HG02678 (cell line): ENCODE results near the gene PDGFRA.
"Not testable (repeated sequence)": the region's sequence is repeated elsewhere in the genome, so short reads cannot be mapped to it uniquely, and the experiment has no call there.

Experiments used
- ATAC-seq: cut with Tn5 transposase; IDR thresholded peaks from one replicate; pipeline ENCODE4 v1.9.1; 2021; ENCODE audit warnings: mild to moderate bottlenecking, moderate library complexity; ENCODE audit not compliant: unreplicated experiment

The PDGFRA gene

DNA sequence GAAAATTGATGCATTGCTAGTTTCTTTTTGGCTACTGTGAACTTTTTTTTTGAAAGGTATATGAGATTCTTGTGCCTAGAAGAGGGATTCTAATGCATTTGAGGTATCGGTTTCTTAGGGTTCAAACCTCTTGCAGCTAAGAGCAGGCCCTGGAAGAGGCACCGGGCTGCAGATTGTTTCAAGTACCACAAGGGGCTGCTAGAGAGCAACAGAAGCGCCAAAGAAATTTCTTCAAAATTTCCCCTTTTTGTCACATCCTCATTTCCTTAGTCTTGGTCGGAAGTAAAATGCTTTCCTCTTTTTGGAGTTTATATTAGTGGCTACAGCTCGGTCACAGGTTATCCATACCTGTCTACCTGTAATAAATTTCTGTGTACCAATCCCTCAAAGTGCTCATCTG lies 89.8 kb downstream of the PDGFRA start:
- ATAC-seq, result peak; percentile 28

- ATAC-seq, result no peak
These were observed 92.0 kb downstream of the PDGFRA start for GRCh38 chr4:54320826-54321685.

DNA sequence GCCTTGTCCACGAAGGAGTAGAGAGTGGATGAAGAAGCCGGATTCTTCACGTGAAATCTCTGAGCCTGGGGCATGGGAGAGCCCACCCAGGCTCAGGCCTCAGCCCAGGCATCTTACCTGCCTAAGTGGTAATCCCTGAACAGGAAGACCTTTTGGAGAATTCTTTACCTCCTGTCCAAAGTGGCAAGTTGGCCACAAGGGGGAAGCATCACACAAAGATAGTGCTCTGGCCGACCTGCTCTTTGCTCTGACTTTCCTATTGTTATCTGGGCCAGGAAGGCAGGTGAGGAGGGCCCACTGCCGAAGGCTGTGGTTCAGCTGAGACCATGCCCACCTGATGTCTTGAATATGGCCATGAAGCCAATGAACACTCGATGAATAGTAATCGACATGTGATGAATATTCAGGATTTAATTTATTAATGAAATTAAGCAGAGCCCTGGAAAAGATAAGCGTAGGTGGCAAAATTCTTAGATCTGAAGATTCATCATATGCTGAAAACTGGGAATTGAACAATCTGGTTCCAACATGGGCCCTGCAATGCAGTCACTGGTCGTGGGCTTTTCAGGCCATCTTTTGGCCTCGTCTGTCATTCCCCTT lies 93.8 kb downstream of the PDGFRA start:
- peak; percentile 78 for ATAC-seq

DNA sequence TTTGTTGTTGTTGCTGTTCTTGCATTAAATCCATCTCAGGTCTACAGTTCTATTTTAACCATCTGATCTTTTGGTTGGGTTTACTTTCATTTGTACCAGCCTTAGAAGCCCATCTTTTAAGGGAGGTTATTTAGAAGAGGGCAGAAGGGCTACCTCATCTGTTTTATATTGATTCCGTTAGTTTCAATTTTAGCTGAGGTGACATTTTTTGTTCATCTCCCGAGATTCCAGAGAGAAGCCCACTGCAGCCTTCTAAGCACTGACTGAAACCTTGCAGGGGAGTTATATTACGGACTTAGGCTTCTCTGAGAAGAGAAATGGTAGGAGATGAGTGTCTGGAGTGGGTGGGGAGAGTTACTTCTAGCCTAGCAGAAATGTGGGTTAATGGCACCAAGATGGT lies 101.8 kb downstream of the PDGFRA start:
- ATAC-seq, result no peak

- no peak for ATAC-seq
These were observed 103.4 kb downstream of the PDGFRA start for GRCh38 chr4:54332542-54332941.

DNA sequence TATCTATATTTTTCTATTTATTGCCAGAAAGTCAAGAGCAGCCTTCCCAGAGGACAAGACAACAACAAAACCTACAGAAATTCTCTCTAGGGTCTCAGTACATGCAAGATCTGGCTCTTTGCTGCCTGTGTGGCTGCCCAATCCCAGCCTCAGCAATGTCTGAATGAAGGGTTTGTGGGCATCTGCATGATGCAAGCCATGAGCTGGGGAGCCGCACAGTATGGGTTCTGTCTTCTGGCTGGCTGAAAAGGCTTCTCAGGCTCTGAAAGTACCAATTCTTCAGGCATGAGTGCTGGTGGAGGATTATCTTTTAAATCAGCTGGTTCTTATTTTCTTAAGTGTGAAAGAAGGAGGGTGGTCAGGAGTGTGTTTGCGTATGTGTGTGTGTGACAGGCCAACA lies 104.6 kb downstream of the PDGFRA start:
- no peak for ATAC-seq

GRCh38 chr4:54334769-54335168 lies 105.7 kb downstream of the PDGFRA start:
- not testable (repeated sequence) for ATAC-seq

DNA sequence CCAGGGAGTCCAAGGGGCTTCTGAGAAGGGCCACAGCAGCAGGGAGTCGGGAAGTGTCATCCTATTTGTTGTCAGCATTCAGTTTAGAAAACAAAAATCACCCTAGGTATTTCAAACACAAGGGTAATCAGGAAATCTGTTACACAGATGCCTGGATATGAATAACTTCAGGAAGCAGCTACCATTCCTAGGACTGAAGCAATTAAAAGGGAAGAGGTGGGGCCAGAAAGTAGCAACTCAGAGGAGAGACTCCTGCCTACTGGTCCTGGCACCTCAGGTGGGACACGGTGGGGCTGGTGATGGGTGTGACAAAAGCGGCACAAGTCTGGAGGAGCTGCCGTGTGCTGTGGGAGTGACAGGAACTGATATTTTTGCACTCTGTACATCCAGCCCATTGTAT lies 107.9 kb downstream of the PDGFRA start:
- ATAC-seq, result no peak

DNA sequence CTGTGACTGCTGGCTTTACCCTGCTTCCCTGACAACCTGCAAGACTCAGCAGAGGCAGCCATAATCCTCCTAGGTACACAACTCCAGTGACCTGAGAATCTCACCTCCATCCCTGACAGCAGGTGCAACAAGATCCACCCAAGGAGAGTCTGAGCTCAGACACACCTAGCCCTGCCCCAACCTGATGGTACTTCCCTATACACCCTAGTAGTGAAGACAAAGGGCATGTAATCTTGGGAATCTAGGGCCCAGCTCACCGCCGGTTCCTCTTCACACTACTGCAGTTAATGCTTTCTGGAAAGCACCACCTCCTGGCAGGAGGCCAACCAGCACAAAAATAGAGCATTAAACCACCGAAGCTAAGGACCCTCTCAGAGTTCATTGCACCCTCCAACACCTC lies 113.0 kb downstream of the PDGFRA start:
- not testable (repeated sequence) for ATAC-seq
